Hepatocyte (in vitro differentiated cells): ENCODE data around the gene ELAVL4. TPM values are rescaled to one million over a fixed set of nuclear protein-coding genes. Genes with fewer than 3 reads are reported as not detected.

Experiments
- DNase-seq: peaks from one replicate; pipeline ENCODE4 v3.0.0-alpha.2; 2016; ENCODE audit warnings: low spot score
- H2AFZ ChIP-seq: fragments of 200-600 bp; sonication (generic); 2 replicates; pipeline ENCODE4 v1.6.0; 2016; ENCODE audit warnings: antibody characterized with exemption, mild to moderate bottlenecking
- H3K27ac ChIP-seq: fragments of 200-600 bp; sonication (generic); 2 replicates; pipeline ENCODE4 v1.5.1; 2016; ENCODE audit warnings: mild to moderate bottlenecking
- H3K27me3 ChIP-seq: fragments of 200-600 bp; sonication (generic); 2 replicates; pipeline ENCODE4 v1.6.1; 2016
- H3K36me3 ChIP-seq: fragments of 200-600 bp; sonication (generic); replicated peaks from 2 replicates; pipeline ENCODE4 v1.5.1; 2016; ENCODE audit warnings: low read depth; ENCODE audit not compliant: insufficient read depth
- H3K4me1 ChIP-seq: fragments of 200-600 bp; sonication (generic); 2 replicates; pipeline ENCODE4 v1.5.1; 2016; ENCODE audit warnings: mild to moderate bottlenecking, moderate library complexity; ENCODE audit not compliant: insufficient read depth
- H3K4me2 ChIP-seq: fragments of 200-600 bp; sonication (generic); 2 replicates; pipeline ENCODE4 v1.6.0; 2016
- H3K4me3 ChIP-seq: fragments of 200-600 bp; sonication (generic); 2 replicates; pipeline ENCODE4 v1.5.1; 2016; ENCODE audit warnings: mild to moderate bottlenecking
- H3K79me2 ChIP-seq: fragments of 200-600 bp; sonication (generic); 2 replicates; pipeline ENCODE4 v1.6.0; 2017; ENCODE audit warnings: mild to moderate bottlenecking
- H3K9me2 ChIP-seq: fragments of 200-600 bp; sonication (generic); replicated peaks from 2 replicates; pipeline ENCODE4 v1.6.0; 2017; ENCODE audit warnings: mild to moderate bottlenecking; ENCODE audit not compliant: insufficient read depth
- H3K9me3 ChIP-seq: fragments of 200-600 bp; sonication (generic); 2 replicates; pipeline ENCODE4 v1.5.1; 2016; ENCODE audit warnings: low read depth, mild to moderate bottlenecking
- H4K20me1 ChIP-seq: fragments of 200-600 bp; sonication (generic); 2 replicates; pipeline ENCODE4 v1.6.0; 2016; ENCODE audit warnings: mild to moderate bottlenecking; ENCODE audit not compliant: insufficient read depth, poor library complexity, severe bottlenecking
- EZH2 ChIP-seq: fragments of 200-600 bp; sonication (generic); IDR thresholded peaks from 2 replicates; pipeline ENCODE4 v1.6.1; 2016; ENCODE audit warnings: antibody characterized with exemption, mild to moderate bottlenecking, borderline replicate concordance
- EZH2phosphoT487 ChIP-seq: fragments of 200-600 bp; sonication (generic); IDR thresholded peaks from one replicate; pipeline ENCODE4 v1.6.1; 2018; ENCODE audit warnings: antibody characterized with exemption, mild to moderate bottlenecking, low read depth, moderate library complexity; ENCODE audit not compliant: unreplicated experiment, severe bottlenecking
- WGBS: methylation state at CpG from one replicate; pipeline ENCODE4 v1.1.6; 2016; ENCODE audit warnings: low lambda C conversion rate; ENCODE audit errors: missing lambda C conversion rate; 5-methylcytosine and 5-hydroxymethylcytosine counted together
- polyA plus RNA-seq: library from polyadenylated mRNA; unstranded; fragments of >200 nt; fragmentation: Nextera tagmentation; extraction: Ambion mirVana; gene quantifications from 2 replicates; pipeline ENCODE4 v1.2.1, GENCODE V29; 2016
- total RNA-seq: library from RNA; depleted of rRNA; stranded (reverse); fragments of >200 nt; gene quantifications from 2 replicates; pipeline ENCODE4 v1.2.3, GENCODE V29; 2014
- TF ChIP-seq, protein P1 (sequence below): fragments of 200-600 bp; sonication (generic); IDR thresholded peaks from 2 replicates; pipeline ENCODE4 v1.5.1; 2016; ENCODE audit warnings: antibody characterized with exemption, mild to moderate bottlenecking; ENCODE audit not compliant: poor library complexity

ELAVL4 gene
- total and polyA plus RNA-seq, 2 experiments from 2014 or later = 0.07 to 0.08 TPM

DNA sequence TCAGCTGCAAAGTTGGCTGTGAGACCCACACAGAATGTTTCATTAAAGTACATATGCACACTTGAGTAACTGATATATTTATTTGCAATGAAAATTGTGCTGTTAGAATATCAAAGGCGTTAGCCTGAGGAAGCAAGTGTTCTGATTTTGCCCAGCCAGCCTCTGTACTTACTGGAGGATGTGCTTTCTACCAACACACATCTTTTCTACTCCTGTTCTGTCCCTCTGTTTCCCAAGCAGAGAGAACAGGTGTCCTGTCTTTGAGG is 31.4 kb downstream of the ELAVL4 start:
- Histone ChIP-seq H3K27ac (no peak overlapping the region), H3K27me3 (no peaks in the 10 kb centered on the region), H3K9me3 (no peaks in the 10 kb centered on the region), H3K4me2 (no peak overlapping the region), H4K20me1 (no peaks in the 10 kb centered on the region), H3K79me2 (no peaks in the 10 kb centered on the region), H2AFZ (no peak overlapping the region), H3K36me3 (no peaks in the 10 kb centered on the region), H3K4me3 (no peak overlapping the region), H3K9me2 (no peaks in the 10 kb centered on the region), H3K4me1 (no peaks in the 10 kb centered on the region)
- WGBS = 58% methylated on average over 1 of the region's 1 CpG
- TF ChIP-seq EZH2phosphoT487 = no peak
- no peak for DNase-seq

DNA sequence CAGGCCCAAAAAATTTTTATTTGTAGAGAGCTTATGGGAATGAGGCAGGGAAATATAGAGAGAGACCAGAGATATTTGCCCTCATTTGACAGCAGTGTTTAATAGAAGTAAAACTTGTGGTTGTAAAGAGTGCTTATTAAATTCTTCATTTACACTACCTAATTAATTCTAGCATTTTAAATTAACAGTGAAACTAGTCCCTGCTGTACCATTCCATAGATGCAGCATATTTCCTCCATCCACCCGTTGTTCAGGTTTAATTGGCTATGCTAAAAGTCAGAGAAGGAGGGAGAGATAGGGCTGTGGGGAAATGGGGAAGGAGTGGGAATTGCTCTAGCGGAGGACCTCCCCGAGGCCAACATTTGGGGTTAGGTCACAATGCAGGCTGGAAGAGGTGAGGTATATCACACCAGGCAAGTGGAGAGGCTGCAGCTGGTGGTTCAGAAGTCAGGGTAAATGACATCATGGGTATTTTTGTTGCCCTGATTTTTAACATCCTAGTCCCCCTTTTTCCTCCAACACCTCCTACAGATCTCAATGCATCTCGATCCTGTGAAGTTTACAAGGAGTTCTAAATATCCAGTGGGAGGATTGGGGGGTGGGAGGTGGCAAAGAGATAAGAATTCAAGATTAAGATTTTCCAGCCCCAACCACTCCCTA is 38.6 kb downstream of the ELAVL4 start:
- H3K9me2 ChIP-seq = no peaks in the 10 kb centered on the region
- no peaks in the 10 kb centered on the region for H3K79me2 ChIP-seq
- DNase-seq = no peak
- WGBS = 59% methylated on average over 4 of the region's 4 CpGs
- H2AFZ ChIP-seq = no peak overlapping the region
- no peaks in the 10 kb centered on the region for H3K36me3 ChIP-seq
- no peak overlapping the region for H3K27ac ChIP-seq
- no peaks in the 10 kb centered on the region for H3K9me3 ChIP-seq
- TF ChIP-seq EZH2phosphoT487 = no peak
- H3K4me2 ChIP-seq = no peak overlapping the region
- no peaks in the 10 kb centered on the region for H4K20me1 ChIP-seq
- no peaks in the 10 kb centered on the region for H3K4me1 ChIP-seq
- no peak overlapping the region for H3K4me3 ChIP-seq
- H3K27me3 ChIP-seq = no peaks in the 10 kb centered on the region

DNA sequence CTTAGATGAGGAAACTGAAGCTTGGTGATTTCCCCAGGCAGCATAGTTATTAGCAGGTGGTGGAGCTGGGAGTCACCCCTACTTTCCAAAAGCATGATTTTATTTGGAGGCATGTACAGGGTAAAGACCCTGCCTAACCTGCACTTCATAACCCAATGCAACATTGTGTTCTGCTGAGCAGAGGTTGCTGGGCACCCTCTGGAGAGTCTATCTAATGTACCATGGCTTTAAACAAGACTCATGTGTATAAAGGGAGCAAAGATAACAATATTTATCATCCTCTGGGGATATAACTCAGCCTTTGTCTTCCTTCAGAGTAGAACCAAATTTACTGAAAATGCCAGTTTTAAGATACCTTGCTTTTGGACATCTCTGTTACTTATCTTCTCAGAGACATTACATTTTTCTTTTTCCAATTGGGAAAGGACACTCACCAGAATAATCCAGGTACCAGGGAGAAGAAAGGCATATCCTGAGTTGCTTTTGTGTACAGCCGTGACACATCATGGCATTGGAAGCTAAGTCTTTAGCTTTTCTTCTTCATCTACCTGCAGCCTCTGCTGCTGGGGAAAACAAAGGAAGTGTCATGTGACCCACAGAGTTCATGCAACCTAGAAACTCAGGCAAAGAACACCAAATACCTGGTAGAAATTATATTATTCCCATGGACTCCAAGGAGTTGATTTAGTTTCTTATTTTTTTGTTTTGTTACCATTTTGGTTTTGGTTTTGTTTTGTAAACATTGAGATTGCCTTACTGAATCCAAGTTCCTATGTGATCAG is 39.6 kb downstream of the ELAVL4 start:
- Histone ChIP-seq H3K9me3 (no peaks in the 10 kb centered on the region), H3K36me3 (no peaks in the 10 kb centered on the region), H3K9me2 (no peaks in the 10 kb centered on the region), H2AFZ (no peak overlapping the region), H3K79me2 (no peaks in the 10 kb centered on the region), H4K20me1 (no peaks in the 10 kb centered on the region), H3K4me1 (no peaks in the 10 kb centered on the region), H3K27ac (no peak overlapping the region), H3K27me3 (no peaks in the 10 kb centered on the region), H3K4me2 (no peak overlapping the region), H3K4me3 (no peak overlapping the region)
- 80% methylated on average over 1 of the region's 1 CpG for WGBS
- DNase-seq = no peak
- TF ChIP-seq, protein P1, sequence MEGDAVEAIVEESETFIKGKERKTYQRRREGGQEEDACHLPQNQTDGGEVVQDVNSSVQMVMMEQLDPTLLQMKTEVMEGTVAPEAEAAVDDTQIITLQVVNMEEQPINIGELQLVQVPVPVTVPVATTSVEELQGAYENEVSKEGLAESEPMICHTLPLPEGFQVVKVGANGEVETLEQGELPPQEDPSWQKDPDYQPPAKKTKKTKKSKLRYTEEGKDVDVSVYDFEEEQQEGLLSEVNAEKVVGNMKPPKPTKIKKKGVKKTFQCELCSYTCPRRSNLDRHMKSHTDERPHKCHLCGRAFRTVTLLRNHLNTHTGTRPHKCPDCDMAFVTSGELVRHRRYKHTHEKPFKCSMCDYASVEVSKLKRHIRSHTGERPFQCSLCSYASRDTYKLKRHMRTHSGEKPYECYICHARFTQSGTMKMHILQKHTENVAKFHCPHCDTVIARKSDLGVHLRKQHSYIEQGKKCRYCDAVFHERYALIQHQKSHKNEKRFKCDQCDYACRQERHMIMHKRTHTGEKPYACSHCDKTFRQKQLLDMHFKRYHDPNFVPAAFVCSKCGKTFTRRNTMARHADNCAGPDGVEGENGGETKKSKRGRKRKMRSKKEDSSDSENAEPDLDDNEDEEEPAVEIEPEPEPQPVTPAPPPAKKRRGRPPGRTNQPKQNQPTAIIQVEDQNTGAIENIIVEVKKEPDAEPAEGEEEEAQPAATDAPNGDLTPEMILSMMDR = no peak
- TF ChIP-seq EZH2phosphoT487 (no peak), EZH2 (no peak)

DNA sequence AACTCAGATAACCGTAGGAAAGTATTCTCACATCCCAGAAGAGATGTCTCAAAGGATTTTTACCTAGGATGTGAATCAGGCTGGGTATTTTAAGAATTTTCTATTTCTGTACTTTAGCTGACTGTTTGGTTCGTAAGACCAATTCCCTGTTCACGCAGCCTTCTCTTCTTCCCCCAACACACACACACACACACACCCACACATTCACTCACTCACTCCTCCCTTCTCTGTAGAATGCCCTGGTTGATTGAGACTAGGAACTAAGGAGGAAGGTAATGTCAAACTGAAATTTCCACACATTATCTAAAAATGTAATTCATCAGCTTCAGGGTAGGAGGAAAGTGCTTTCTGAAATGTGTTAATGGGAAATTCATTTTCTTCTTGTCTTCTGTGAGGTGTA is 43.5 kb downstream of the ELAVL4 start:
- Histone ChIP-seq H3K9me3 (no peaks in the 10 kb centered on the region), H3K4me1 (no peaks in the 10 kb centered on the region), H3K79me2 (no peaks in the 10 kb centered on the region), H3K27me3 (no peaks in the 10 kb centered on the region), H2AFZ (no peak overlapping the region), H3K4me3 (no peak overlapping the region), H3K4me2 (no peak overlapping the region), H3K27ac (no peak overlapping the region), H3K9me2 (no peaks in the 10 kb centered on the region), H4K20me1 (no peaks in the 10 kb centered on the region), H3K36me3 (no peaks in the 10 kb centered on the region)
- no peak for DNase-seq
- TF ChIP-seq, protein P1 = no peak
- TF ChIP-seq EZH2 = no peak
- TF ChIP-seq EZH2phosphoT487 = no peak
- WGBS = 66% methylated on average over 3 of the region's 3 CpGs
